ENCODE results near the gene POLR2H. TPM values are rescaled to one million over a fixed set of nuclear protein-coding genes. Genes with fewer than 3 reads are reported as not detected.

Gene POLR2H
- total RNA-seq, 1 donor, result 70.1 TPM

DNA sequence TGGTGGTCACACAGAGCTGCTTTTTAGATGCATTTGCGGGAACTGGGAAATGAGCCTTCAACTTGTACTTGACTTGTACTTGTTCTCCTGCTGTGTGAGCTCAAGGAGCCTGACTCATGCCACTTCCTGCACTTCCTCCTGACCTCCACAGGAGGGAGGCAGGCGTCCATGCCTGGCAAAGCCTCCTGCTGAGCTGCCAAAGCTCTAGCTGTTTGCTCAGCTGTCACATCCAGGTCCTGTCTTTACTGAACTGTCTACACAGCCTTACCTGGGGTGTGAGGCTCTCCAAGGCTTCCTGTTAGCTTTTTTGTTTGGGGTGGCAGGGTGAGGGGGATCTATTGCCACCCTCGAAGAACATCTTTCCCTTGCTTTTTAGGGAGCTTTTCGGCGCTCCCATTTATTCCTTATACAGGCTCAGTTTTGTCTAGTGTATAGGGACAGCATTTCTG is 10.1 kb downstream of the POLR2H start:
- TF ChIP-seq, protein P1, sequence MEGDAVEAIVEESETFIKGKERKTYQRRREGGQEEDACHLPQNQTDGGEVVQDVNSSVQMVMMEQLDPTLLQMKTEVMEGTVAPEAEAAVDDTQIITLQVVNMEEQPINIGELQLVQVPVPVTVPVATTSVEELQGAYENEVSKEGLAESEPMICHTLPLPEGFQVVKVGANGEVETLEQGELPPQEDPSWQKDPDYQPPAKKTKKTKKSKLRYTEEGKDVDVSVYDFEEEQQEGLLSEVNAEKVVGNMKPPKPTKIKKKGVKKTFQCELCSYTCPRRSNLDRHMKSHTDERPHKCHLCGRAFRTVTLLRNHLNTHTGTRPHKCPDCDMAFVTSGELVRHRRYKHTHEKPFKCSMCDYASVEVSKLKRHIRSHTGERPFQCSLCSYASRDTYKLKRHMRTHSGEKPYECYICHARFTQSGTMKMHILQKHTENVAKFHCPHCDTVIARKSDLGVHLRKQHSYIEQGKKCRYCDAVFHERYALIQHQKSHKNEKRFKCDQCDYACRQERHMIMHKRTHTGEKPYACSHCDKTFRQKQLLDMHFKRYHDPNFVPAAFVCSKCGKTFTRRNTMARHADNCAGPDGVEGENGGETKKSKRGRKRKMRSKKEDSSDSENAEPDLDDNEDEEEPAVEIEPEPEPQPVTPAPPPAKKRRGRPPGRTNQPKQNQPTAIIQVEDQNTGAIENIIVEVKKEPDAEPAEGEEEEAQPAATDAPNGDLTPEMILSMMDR (IDR thresholded peaks at IDR 0.05; ENCODE audit: insufficient read depth, low read length), result peak; percentile 100
- peak; percentile 90 for DNase-seq (ENCODE audit: low read depth)
- H3K4me3 ChIP-seq (ENCODE audit: low read depth, low read length), result no peak overlapping the region

DNA sequence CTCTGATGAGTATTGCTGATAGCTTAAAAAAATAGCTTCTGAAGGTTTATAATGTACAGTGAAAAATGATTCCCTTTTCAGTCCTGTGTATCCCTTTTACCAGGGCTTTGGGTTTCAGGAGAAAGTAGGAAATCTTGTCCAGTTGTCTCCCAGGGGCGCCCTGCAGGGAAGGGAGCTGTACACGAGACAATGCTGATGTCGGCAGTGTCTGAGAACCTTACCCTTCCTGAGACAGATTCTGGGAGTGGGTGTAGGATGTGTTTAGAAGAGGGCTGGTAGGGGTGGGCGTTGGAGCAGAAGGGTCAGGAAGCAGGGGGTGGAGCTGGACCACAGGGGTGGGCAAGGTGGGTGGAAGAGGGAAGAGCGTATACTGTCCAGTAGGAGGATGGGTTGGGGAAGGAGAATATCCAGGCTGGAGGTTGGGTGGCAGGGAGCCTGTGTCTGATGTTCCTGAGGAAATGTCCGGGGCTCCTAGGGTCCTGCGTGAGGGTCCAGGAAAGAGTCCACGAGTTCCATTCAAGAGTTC is 10.8 kb downstream of the POLR2H start:
- no peak overlapping the region for H3K4me3 ChIP-seq (ENCODE audit: low read depth, low read length)
- DNase-seq (ENCODE audit: low read depth), result no peak
- TF ChIP-seq, protein P1 (IDR thresholded peaks at IDR 0.05; ENCODE audit: insufficient read depth, low read length), result no peak

DNA sequence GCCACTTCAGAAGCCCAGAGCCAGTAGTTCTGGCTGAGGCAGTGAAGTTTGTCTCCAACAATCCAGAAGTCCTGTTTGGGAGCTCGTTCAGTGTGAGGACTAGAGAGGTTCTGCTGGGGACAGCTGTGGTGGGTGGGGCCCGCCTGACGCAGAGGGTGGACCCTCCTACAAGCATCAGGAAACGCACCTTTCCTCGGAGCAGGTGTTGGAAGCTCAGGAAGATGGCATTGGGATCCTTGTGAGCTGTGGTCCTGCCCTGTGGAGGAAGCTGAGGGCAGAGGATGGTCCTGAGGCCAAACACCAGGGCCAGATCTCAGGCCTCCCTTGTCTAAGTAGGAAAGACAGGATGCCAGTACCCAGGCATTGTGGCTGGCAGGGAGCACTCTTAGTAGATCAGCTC is 11.4 kb downstream of the POLR2H start:
- H3K4me3 ChIP-seq (ENCODE audit: low read depth, low read length), result no peak overlapping the region
- TF ChIP-seq, protein P1 (IDR thresholded peaks at IDR 0.05; ENCODE audit: insufficient read depth, low read length), result no peak
- DNase-seq (ENCODE audit: low read depth), result no peak

DNA sequence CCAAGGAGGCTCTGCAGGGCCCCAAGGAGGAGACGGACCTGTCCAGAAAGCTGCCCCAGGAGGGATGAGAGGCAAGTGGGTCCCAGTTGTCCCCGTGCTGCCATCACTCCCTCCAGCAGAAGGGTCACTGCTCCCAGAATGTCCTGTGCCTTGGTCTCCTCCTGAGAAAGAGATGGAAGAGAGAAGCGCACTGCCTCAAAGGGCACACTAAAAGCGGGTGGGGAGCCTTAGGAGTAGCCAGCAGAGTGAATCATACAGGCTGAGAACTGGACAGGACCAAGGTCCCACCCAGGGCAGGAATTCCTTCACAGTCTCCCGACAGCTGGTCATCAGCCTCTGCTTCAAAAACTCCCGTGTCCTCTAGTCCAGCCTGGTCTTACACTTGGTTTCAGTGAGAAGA is 11.9 kb downstream of the POLR2H start:
- no peak overlapping the region for H3K4me3 ChIP-seq (ENCODE audit: low read depth, low read length)
- DNase-seq (ENCODE audit: low read depth), result peak; percentile 83

DNA sequence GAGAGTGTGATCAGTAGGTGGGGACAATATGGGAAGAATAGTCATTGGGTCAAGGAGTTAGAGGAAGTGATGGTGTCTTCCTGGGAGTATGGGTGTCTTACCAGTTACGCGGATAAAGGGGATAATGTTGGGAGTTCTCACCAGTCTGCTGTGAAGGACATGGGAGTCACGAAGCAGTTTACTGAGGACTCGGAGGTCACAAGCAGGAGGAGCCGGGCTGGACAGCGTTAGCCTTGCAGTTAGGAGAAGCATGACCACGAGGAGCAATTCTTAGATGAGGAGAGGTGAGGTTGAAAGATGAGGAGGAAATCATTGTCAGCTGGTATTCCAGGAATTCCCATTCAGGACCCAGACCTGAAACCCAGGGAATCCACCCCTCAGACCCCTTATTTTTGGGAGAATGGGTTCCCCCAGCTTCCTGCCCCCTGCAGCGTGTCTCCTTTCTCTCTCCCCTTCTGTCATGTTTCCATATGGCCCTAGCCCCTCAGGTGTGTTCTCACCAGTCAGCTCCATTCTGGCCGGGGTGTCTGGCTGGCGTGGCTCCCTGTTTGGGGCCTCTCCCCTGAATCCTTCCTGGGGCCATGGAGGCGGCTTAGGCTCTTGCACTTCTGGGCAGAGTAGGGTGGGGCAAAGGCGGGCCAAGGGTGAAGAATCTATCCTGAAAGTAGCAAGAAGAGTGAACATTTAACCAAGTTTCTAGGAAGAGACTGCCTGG is 14.4 kb downstream of the POLR2H start:
- DNase-seq (ENCODE audit: low read depth), result no peak
- H3K4me3 ChIP-seq (ENCODE audit: low read depth, low read length), result no peak overlapping the region
- TF ChIP-seq, protein P1 (IDR thresholded peaks at IDR 0.05; ENCODE audit: insufficient read depth, low read length), result no peak

More for the DNA sequence above, 11.9 kb downstream of the POLR2H start:
- TF ChIP-seq, protein P1 (IDR thresholded peaks at IDR 0.05; ENCODE audit: insufficient read depth, low read length), result no peak

DNA sequence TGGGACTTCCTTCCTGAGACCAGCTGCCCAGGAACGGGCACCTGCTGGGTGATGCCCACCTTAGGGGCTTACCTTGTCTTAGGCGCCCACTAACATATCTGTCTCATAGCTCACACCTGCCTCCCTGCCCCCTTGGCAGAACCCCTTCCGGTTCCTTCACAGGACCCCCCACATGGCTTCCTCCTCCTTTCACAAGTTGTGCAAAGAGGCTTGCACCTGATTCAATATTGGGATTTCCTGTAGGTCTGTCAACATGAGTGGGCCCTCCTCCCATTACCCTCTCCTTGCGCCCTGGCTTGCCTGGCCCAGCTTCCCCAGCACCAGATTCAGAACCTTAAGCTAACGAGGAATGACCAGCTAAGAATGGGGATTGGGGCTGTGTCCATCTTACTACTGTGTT is 15.9 kb downstream of the POLR2H start:
- no peak for DNase-seq (ENCODE audit: low read depth)

More for the DNA sequence above, 15.9 kb downstream of the POLR2H start:
- no peak overlapping the region for H3K4me3 ChIP-seq (ENCODE audit: low read depth, low read length)
- TF ChIP-seq, protein P1 (IDR thresholded peaks at IDR 0.05; ENCODE audit: insufficient read depth, low read length), result no peak

All from fibroblast of the aortic adventitia (primary cell).